Measurements from ENCODE around the gene PLCD1. TPM values are rescaled to one million over a fixed set of nuclear protein-coding genes. Genes with fewer than 3 reads are reported as not detected.

The PLCD1 gene
- total RNA-seq, 1 donor from 2014 or later, result 38.6 TPM

GRCh38 chr3:38049358-38050126 is 20.1 kb upstream of the PLCD1 start:
- H3K4me3 Mint-ChIP-seq, result no peak overlapping the region

GRCh38 chr3:38047896-38048295 is 18.5 kb upstream of the PLCD1 start:
- no peak overlapping the region for H3K4me2 ChIP-seq

More at GRCh38 chr3:38049358-38050126, 20.1 kb upstream of the PLCD1 start:
- H3K36me3 ChIP-seq, result no peaks in the 10 kb centered on the region
- no peak overlapping the region for H2AFZ ChIP-seq (replicated peaks)
- no peaks in the 10 kb centered on the region for H4K20me1 ChIP-seq (ENCODE audit: low read depth)
- H3K9me3 ChIP-seq (ENCODE audit: low read depth), result no peaks in the 10 kb centered on the region
- H3K4me2 ChIP-seq, result no peak overlapping the region
- no peak overlapping the region for H3K4me3 ChIP-seq
- no peaks in the 10 kb centered on the region for H3K79me2 ChIP-seq (ENCODE audit: low read depth)
- H3K9me3 Mint-ChIP-seq, result peaks cover 13% of the 10 kb centered on the region
- H3K27ac ChIP-seq, result no peak overlapping the region
- H3F3A ChIP-seq (ENCODE audit: low read depth), result no peaks in the 10 kb centered on the region
- no peaks in the 10 kb centered on the region for H3K4me1 Mint-ChIP-seq
- no peak overlapping the region for H3K27ac Mint-ChIP-seq
- H3K4me1 ChIP-seq, result no peaks in the 10 kb centered on the region
- peaks cover 2% of the 10 kb centered on the region for H3K27me3 Mint-ChIP-seq (ENCODE audit: insufficient read depth, low read depth)
- H3K9ac ChIP-seq, result no peak overlapping the region
- DNase-seq (ENCODE audit: low spot score), result no peak
- no peaks in the 10 kb centered on the region for H3K27me3 ChIP-seq
- H3K36me3 Mint-ChIP-seq, result no peaks in the 10 kb centered on the region
- TF ChIP-seq EZH2 (IDR thresholded peaks at IDR 0.05) (no peak), EZH2phosphoT487 (IDR thresholded peaks at IDR 0.05) (no peak), CTCF (IDR thresholded peaks at IDR 0.05) (no peak)

GRCh38 chr3:38046821-38047220 is 17.4 kb upstream of the PLCD1 start:
- TF ChIP-seq CTCF (IDR thresholded peaks at IDR 0.05) (no peak), EZH2 (IDR thresholded peaks at IDR 0.05) (no peak), EZH2phosphoT487 (IDR thresholded peaks at IDR 0.05) (no peak)
- no peaks in the 10 kb centered on the region for H3K4me1 ChIP-seq

More at GRCh38 chr3:38047896-38048295, 18.5 kb upstream of the PLCD1 start:
- DNase-seq (ENCODE audit: low spot score), result no peak
- no peaks in the 10 kb centered on the region for H3K36me3 Mint-ChIP-seq
- H3K27ac ChIP-seq, result no peak overlapping the region
- H3K27me3 Mint-ChIP-seq (ENCODE audit: insufficient read depth, low read depth), result peaks cover 2% of the 10 kb centered on the region
- H3K4me3 ChIP-seq, result no peak overlapping the region
- H3K36me3 ChIP-seq, result no peaks in the 10 kb centered on the region
- no peaks in the 10 kb centered on the region for H3F3A ChIP-seq (ENCODE audit: low read depth)
- H3K79me2 ChIP-seq (ENCODE audit: low read depth), result no peaks in the 10 kb centered on the region
- H3K9me3 ChIP-seq (ENCODE audit: low read depth), result no peaks in the 10 kb centered on the region
- no peak overlapping the region for H3K9ac ChIP-seq
- no peak overlapping the region for H3K4me3 Mint-ChIP-seq
- peaks cover 3% of the 10 kb centered on the region for H3K27me3 ChIP-seq
- TF ChIP-seq EZH2 (IDR thresholded peaks at IDR 0.05) (no peak), EZH2phosphoT487 (IDR thresholded peaks at IDR 0.05) (no peak), CTCF (IDR thresholded peaks at IDR 0.05) (no peak)
- no peaks in the 10 kb centered on the region for H3K4me1 ChIP-seq
- H2AFZ ChIP-seq (replicated peaks), result no peak overlapping the region
- no peaks in the 10 kb centered on the region for H4K20me1 ChIP-seq (ENCODE audit: low read depth)
- peaks cover 8% of the 10 kb centered on the region for H3K9me3 Mint-ChIP-seq
- no peaks in the 10 kb centered on the region for H3K4me1 Mint-ChIP-seq
- H3K27ac Mint-ChIP-seq, result no peak overlapping the region

More at GRCh38 chr3:38046821-38047220, 17.4 kb upstream of the PLCD1 start:
- Mint-ChIP-seq H3K9me3 (peaks cover 3% of the 10 kb centered on the region), H3K27me3 (ENCODE audit: insufficient read depth, low read depth) (peaks cover 5% of the 10 kb centered on the region), H3K27ac (no peak overlapping the region), H3K4me3 (no peak overlapping the region), H3K36me3 (no peaks in the 10 kb centered on the region), H3K4me1 (no peaks in the 10 kb centered on the region)
- Histone ChIP-seq H3K36me3 (no peaks in the 10 kb centered on the region), H3K9me3 (ENCODE audit: low read depth) (no peaks in the 10 kb centered on the region), H3K79me2 (ENCODE audit: low read depth) (no peaks in the 10 kb centered on the region), H3K4me2 (no peak overlapping the region), H2AFZ (replicated peaks) (no peak overlapping the region), H3K27ac (no peak overlapping the region), H3K9ac (no peak overlapping the region), H3K27me3 (peaks cover 12% of the 10 kb centered on the region), H3F3A (ENCODE audit: low read depth) (no peaks in the 10 kb centered on the region), H3K4me3 (no peak overlapping the region), H4K20me1 (ENCODE audit: low read depth) (no peaks in the 10 kb centered on the region)
- DNase-seq (ENCODE audit: low spot score), result no peak

All from neural progenitor cell (in vitro differentiated cells).